Measurements from ENCODE around the gene LRRC17. TPM values are rescaled to one million over a fixed set of nuclear protein-coding genes. Genes with fewer than 3 reads are reported as not detected.

Gene LRRC17
- total RNA-seq, 1 donor from 2014 or later = 2.3 TPM

DNA sequence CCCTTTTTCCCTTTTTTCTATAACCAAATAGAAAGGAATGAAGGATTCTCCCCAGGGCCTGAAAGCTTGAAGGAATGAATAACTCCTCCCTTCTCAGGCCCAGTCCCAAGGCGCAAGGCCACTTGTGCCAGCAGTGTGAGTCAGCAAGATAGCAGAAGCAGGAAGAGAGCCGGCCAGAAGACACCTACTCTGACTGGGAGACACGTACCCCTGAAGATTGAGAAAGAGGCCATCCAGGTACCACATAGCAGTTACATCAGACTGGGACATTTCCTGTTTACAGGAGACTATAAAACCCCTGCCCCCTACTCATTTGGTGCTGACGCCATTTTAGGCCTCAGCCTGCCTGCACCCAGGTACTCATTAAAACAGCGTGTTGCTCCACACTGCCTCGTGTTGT, 65.5 kb downstream of the LRRC17 start:
- no peak for DNase-seq
- H3K4me3 ChIP-seq = no peak overlapping the region
- intact Hi-C loops (cut with micrococcal nuclease) = no loop called here
- H3K4me1 ChIP-seq = no peaks in the 10 kb centered on the region
- no peak overlapping the region for H3K27ac ChIP-seq (replicated peaks)
- H3K9me3 ChIP-seq (replicated peaks) = peaks cover 25% of the 10 kb centered on the region
- H3K36me3 ChIP-seq = no peaks in the 10 kb centered on the region
- no peaks in the 10 kb centered on the region for H3K27me3 ChIP-seq (ENCODE audit: low read depth)
- TF ChIP-seq, protein P1, sequence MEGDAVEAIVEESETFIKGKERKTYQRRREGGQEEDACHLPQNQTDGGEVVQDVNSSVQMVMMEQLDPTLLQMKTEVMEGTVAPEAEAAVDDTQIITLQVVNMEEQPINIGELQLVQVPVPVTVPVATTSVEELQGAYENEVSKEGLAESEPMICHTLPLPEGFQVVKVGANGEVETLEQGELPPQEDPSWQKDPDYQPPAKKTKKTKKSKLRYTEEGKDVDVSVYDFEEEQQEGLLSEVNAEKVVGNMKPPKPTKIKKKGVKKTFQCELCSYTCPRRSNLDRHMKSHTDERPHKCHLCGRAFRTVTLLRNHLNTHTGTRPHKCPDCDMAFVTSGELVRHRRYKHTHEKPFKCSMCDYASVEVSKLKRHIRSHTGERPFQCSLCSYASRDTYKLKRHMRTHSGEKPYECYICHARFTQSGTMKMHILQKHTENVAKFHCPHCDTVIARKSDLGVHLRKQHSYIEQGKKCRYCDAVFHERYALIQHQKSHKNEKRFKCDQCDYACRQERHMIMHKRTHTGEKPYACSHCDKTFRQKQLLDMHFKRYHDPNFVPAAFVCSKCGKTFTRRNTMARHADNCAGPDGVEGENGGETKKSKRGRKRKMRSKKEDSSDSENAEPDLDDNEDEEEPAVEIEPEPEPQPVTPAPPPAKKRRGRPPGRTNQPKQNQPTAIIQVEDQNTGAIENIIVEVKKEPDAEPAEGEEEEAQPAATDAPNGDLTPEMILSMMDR (IDR thresholded peaks at IDR 0.05; ENCODE audit: borderline replicate concordance) = no peak

DNA sequence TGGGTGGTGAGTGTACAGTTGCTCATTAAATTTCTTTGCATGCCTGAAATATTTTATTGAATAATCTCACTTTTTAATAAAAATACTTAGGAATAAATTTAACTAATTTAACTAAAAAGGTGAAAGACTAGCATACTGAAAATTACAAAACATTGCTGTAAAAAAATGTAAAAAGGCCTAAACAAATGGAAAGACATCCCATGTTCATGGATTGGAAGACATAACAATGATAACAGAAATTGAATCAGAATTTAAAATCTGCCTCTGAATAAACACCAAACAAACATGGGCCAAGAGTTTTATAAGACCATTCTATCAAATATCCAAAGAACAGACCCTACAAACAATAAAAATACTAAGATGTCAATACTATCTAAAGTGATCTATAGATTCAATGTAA, 66.9 kb downstream of the LRRC17 start:
- Histone ChIP-seq H3K27me3 (ENCODE audit: low read depth) (no peaks in the 10 kb centered on the region), H3K9me3 (replicated peaks) (peaks cover 25% of the 10 kb centered on the region), H3K36me3 (no peaks in the 10 kb centered on the region), H3K4me1 (no peaks in the 10 kb centered on the region), H3K27ac (replicated peaks) (no peak overlapping the region), H3K4me3 (no peak overlapping the region)
- intact Hi-C loops (cut with micrococcal nuclease) = no loop called here
- DNase-seq = no peak
- TF ChIP-seq, protein P1 (IDR thresholded peaks at IDR 0.05; ENCODE audit: borderline replicate concordance) = no peak

DNA sequence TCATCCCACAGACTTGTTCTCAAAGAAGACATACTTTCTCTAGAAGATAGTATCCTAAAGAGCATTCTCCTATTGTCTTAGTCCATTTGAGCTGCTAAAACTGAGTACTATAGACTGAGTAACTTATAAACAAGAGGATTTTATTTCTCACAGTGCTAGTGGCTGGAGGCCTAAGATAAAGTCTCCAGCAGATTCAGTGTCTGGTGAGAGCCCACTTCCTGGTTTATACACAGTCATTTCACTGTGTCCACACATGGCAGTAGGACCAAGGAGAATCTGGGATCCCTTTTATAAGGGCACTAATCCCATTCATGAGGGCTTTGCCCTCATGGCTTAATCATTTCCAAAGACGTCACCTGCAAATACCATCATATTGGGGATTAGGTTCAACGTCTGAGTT, 68.7 kb downstream of the LRRC17 start:
- Histone ChIP-seq H3K27me3 (ENCODE audit: low read depth) (no peaks in the 10 kb centered on the region), H3K4me1 (no peaks in the 10 kb centered on the region), H3K9me3 (replicated peaks) (peaks cover 25% of the 10 kb centered on the region), H3K4me3 (no peak overlapping the region), H3K36me3 (no peaks in the 10 kb centered on the region), H3K27ac (replicated peaks) (no peak overlapping the region)
- intact Hi-C loops (cut with micrococcal nuclease) = no loop called here
- TF ChIP-seq, protein P1 (IDR thresholded peaks at IDR 0.05; ENCODE audit: borderline replicate concordance) = no peak
- DNase-seq = no peak

DNA sequence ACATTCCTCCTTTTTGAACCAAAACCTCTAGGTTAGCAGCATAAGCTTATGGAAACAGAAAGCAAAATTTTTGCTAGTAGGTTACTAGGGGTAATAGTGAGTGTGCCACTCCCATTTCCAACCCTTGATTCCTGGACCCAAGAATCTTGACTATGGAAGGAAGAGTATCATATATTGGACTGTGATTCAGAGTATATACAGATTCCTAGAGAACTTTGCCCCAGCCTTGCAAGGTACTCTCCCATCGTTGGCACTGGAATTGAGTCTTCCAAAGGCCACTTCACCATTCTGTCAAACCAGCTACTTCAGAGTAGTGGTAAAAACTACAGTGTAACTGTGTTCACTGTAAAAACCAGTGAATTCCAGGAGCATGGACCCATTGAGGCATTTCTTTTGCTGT, 69.4 kb downstream of the LRRC17 start:
- no peaks in the 10 kb centered on the region for H3K36me3 ChIP-seq
- no peaks in the 10 kb centered on the region for H3K4me1 ChIP-seq
- no peaks in the 10 kb centered on the region for H3K27me3 ChIP-seq (ENCODE audit: low read depth)
- no peak overlapping the region for H3K27ac ChIP-seq (replicated peaks)
- DNase-seq = no peak
- H3K9me3 ChIP-seq (replicated peaks) = peaks cover 25% of the 10 kb centered on the region
- TF ChIP-seq, protein P1 (IDR thresholded peaks at IDR 0.05; ENCODE audit: borderline replicate concordance) = no peak
- intact Hi-C loops (cut with micrococcal nuclease) = no loop called here
- H3K4me3 ChIP-seq = no peak overlapping the region

DNA sequence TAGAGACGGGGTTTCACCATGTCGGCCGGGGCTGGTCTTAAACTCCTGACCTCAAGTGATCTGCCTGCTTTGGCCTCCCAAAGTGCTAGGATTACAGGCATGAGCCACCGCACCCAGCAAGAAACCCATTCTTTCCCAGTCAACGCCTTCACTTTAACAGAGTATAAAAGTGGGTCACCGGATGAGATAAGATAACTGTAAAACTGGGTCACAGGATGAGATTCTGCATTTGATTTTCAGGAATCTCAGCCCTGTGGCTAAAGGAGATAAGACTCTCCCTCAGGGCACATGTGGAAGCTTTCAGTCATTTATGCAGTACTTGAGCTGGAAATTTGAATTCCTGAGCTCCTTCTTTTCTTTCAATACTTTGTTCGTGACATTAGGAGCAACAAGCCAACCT, 70.8 kb downstream of the LRRC17 start:
- Histone ChIP-seq H3K9me3 (replicated peaks) (peaks cover 23% of the 10 kb centered on the region), H3K27ac (replicated peaks) (no peak overlapping the region), H3K4me3 (no peak overlapping the region), H3K27me3 (ENCODE audit: low read depth) (no peaks in the 10 kb centered on the region), H3K4me1 (no peaks in the 10 kb centered on the region), H3K36me3 (no peaks in the 10 kb centered on the region)
- intact Hi-C loops (cut with micrococcal nuclease) = no loop called here
- no peak for DNase-seq
- TF ChIP-seq, protein P1 (IDR thresholded peaks at IDR 0.05; ENCODE audit: borderline replicate concordance) = no peak
